ENCODE measurements around the gene ABCA4. TPM values are rescaled to one million over a fixed set of nuclear protein-coding genes. Genes with fewer than 3 reads are reported as not detected.

The ABCA4 gene
- total RNA-seq, 2 donors from 2014 or later, result 0.21 TPM

DNA sequence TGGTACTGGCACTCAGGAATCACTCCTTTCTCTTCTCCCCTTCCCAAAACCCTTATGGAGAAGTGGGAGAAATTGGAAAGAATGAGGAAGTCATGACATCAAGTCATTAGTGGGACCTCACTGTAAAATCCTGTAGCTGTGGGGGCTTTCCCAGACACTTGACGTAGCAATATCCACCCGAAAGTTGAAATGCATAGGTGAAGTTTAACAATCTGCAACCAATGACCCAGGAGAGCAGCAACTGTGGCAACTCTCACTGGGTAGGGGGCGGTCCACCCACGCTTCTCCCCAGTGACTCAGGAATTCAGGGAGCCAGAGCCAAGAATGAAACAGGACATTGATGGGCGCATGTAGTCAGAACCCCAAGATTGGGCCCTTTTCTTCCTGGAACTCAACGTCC is 27.0 kb downstream of the ABCA4 start:
- ATAC-seq (no peak), DNase-seq (no peak)
- intact Hi-C loops (cut with DNase I), result no loop called here

DNA sequence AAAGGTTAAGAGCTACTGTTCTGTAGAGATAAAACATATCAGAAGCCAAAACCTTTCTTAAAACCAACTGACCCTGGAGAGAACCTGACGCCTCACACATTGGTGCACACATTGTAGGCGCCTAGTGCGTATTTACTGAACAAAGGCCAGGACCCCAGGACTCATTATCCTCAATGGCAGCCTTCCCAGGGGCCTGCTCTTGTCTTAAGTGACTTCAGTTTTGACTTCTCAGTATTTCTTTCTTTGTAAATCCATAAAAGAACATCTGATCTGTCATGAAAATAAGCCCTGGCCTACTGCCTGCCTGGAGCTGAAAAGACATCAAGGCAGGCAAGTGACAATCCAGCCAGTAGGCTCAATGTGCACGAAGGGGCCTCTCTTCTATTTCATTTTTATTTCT is 27.6 kb downstream of the ABCA4 start:
- ATAC-seq (no peak), DNase-seq (no peak)
- intact Hi-C loops (cut with DNase I), result no loop called here

GRCh38 chr1:94092210-94092613 is 28.7 kb downstream of the ABCA4 start:
- DNase-seq, result no peak
- peak in 1 of 2 donors; percentile 27 for ATAC-seq
- intact Hi-C loops (cut with DNase I), result no loop called here

DNA sequence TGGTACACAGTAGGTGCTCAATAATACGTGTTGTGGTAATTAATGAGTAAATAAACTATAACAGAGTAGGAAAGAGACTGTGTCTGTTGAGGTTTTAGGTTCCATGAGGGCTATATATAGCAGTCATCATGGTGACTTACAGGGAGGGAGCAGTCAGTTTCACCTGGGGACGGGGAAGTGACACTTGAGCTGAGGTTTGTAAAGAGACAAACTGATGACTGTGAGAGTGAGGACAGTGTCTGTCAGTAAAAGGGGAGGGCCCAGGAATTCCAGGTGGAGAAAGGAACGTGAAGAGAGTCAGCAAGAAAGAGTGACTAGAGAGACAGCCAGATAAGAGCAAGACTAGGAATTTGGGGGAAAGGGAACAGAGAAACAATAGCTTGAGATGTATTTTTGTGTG is 30.2 kb downstream of the ABCA4 start:
- intact Hi-C loops (cut with DNase I), result no loop called here
- DNase-seq (no peak), ATAC-seq (no peak)

GRCh38 chr1:94087193-94087592 is 33.8 kb downstream of the ABCA4 start:
- intact Hi-C loops (cut with DNase I), result no loop called here
- DNase-seq (no peak), ATAC-seq (no peak)

- intact Hi-C loops (cut with DNase I), result no loop called here
- ATAC-seq, result no peak
- DNase-seq, result no peak
Observed at GRCh38 chr1:94084547-94084946, 36.4 kb downstream of the ABCA4 start.

DNA sequence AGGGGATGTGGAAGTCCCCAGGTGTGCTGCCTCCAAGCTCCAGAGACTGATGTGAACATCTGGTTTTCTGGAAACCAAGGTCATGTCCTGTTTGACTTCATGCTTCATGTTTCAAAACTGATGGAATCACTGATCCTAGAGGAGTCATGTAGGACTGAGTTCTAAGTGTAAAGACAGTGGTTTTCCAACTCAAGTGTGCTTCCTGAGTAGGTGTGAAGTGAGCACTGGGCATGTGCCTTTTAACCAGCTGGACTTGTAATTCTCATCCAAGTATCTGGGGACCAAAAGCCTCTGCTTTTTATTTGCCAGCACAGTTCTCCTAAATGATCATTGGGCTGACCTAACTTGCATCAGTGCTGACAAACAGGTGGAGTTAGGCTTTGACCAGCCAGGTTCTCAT is 36.9 kb downstream of the ABCA4 start:
- DNase-seq (no peak), ATAC-seq (no peak)
- intact Hi-C loops (cut with DNase I), result no loop called here

DNA sequence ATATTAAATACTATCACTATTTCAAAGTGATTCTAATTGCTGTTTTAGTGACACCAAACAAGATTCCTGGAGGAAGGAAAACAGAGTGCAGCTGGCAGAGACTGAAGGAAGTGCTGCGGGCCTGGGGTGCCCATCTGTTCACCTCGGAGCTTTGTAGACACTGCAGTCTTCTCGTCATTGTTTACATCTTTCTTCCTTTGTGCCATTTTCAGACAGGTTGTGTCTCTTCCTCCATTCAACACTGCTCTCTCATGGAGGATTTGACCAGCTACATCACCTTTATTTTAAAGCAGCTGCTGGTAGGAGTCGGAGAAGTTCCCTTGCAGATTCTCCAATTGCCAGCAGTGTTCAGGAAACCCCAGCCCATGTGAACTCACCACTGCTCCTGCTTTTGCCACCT is 37.3 kb downstream of the ABCA4 start:
- intact Hi-C loops (cut with DNase I), result no loop called here
- no peak for DNase-seq
- no peak for ATAC-seq

GRCh38 chr1:94081566-94082344 is 39.2 kb downstream of the ABCA4 start:
- intact Hi-C loops (cut with DNase I), result no loop called here
- ATAC-seq (no peak), DNase-seq (no peak)

- DNase-seq (no peak), ATAC-seq (no peak)
- intact Hi-C loops (cut with DNase I), result no loop called here
Observed at GRCh38 chr1:94079989-94080388, 41.0 kb downstream of the ABCA4 start.

DNA sequence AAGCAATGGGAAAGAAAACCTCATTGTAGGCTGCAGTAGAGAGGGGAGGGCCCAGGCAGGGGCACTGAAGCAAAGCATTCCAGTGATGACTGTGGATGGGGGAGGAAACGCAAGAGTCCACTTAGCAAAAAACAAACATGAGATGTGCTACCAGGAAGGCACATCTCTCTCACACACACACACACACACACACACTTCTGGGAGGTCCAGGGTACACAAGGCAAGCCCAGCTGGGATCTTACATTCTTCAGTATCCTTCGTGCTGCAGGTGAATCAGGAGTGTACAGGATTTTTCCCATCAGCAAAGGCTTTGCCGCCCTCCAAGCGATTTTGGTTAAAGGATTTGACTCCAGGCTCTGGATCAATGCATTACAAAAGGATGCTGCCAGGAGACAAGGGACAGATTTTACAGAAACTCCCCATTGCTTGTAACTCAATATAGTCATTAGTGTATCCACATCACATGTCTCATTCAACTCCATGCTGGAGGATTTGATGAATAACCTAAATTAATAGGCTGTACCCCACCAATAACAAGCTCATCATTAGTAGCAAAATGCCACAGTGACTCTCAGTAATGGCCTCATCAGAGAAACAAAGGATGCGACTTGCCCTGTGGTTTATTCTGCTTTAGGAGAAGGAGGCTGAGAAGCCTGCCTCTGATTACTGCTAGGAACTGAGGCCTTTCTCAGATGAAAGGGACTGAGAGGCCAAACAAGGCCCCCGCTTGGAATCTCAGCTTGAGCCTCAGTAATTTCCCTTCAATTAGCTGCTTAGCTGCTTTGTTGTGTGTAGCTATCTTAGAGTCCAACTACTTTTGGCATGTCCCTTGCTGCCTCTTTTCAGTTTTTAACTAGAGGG is 41.6 kb downstream of the ABCA4 start:
- ATAC-seq (no peak), DNase-seq (no peak)
- intact Hi-C loops (cut with DNase I), result no loop called here

- DNase-seq, result no peak
- intact Hi-C loops (cut with DNase I), result no loop called here
- ATAC-seq, result no peak
Observed at GRCh38 chr1:94072840-94073522, 48.0 kb downstream of the ABCA4 start.

DNA sequence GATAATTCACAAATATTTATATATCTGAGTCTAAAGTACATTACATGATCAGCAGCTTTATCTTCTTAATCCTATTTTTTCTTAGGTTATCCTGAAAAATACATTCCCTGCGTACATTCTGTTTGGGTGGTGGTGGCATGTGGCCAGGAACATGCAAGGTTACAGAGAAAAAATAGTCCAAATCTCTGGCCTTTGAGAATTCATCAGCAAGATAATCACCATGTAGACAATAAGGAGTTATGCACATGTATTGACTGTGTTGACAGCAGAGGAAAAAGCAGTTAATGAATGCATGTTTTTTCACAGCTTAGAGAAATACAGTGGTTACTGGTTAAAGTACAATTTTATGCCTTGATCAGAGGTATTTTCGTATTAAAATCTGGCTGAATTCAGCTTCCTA is 49.0 kb downstream of the ABCA4 start:
- ATAC-seq, result no peak
- DNase-seq, result no peak
- intact Hi-C loops (cut with DNase I), result no loop called here

GRCh38 chr1:94071391-94071790 is 49.6 kb downstream of the ABCA4 start:
- DNase-seq, result no peak
- no peak for ATAC-seq
- intact Hi-C loops (cut with DNase I), result no loop called here

DNA sequence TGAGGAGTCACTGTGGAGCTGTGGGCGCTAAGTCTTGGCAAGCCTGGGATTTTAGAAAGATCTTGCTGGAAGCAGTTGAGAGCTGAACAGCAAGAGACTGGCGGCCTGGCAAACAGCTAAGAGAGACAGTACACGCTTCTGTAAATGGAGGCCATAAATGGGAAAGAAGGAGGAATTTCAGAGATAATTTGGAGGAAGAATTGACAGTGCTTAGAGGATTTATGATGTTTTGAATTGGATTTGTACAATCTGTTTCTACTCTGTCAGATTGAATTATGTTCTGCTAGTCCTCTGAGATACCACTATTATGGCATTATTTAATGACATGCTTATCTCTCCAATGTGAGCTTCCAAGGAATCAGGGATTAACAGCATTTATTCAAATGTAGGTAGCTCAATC is 50.1 kb downstream of the ABCA4 start:
- ATAC-seq, result no peak
- no peak for DNase-seq
- intact Hi-C loops (cut with DNase I), result no loop called here

- DNase-seq (no peak), ATAC-seq (no peak)
- intact Hi-C loops (cut with DNase I), result no loop called here
Observed at GRCh38 chr1:94069919-94070285, 51.0 kb downstream of the ABCA4 start.

DNA sequence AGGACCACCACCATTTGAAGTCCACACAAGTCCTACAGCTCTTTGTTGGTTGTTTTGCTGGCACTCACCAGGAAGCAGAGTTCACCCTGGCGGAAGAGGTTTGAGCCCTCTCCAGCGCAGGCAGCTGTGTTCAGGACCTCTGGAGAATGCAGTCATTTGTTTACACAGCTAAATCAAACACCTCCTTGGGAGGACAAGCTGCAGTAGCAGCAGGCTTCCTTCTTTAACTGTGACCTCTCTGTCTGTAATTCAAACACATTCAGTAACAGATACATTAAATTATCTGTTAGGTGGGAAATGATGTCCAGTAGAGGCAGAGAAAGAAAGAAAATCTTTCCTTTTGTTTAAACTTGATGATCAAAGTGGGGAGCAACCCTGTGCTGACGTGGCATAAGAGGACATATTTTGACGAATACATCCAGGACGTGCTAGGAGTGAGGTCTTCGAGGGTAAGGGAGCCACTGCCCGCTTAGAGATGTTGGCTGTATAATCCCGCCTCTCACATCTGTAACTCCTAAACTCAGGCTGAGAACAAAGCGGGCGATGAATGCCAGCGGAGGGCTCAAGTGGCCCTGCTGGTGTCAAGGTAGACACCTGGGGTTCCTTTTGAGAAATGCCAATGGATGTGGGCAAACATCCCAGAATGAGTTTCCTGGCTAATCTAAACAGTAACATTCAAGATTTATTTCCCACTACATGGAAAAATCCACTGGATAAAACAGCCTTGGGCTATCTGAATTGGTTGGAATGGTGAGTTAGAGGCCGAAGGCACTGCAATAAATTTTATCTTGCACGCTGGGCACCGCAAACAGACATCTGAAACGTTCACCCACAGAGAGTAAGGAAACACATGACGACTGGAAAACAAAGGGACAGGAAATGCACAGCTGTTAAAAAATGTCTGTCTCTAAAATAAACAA is 51.7 kb downstream of the ABCA4 start:
- intact Hi-C loops (cut with DNase I), result no loop called here
- ATAC-seq, result peak; percentile 58 to 82
- DNase-seq, result no peak

DNA sequence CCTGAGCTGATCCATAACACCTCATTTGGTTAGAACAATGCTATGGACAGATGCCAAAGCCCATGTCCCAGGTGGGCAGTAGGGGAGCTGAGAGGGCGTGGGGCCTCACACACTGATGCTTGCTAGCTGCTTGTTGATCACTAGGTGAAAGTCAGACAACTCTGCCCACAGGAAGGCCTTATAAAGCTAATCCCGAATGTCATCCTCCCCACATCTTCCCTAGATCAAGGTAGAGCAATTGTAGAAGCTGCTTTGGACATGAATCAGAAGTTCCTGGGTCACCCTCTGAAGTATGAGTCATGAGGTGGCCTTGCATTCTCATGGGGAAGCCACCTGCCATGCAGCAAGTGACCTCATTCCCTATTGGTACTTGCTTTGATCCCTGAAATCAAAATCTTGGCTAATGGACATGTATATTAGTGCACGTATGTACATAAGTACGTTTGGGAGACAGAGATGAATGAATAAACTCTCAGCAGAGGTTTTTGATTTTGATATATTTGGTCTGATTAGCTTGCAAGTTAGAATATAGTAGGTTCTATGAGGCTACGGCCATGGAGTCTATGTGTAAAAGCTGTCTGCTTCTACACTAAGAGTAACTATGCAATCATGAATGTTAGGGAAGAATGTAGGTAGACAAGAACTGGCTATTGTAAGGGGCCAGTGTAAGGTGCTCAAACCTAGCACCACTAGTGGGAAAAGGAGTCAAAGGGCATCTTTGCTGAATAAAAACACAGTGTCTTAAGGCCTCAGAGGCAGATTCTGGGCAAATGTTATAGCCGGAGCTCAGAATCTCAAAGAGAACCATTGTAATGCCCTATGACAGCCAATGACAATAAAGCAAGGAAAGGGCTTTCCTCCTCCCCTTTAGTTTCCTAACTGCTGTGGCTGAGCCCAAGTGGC is 52.6 kb downstream of the ABCA4 start:
- no peak for ATAC-seq
- DNase-seq, result no peak
- intact Hi-C loops (cut with DNase I), result no loop called here
